ENCODE measurements around the gene OR10J1.
"Not testable (repeated sequence)": the region's sequence is repeated elsewhere in the genome, so short reads cannot be mapped to it uniquely, and the experiment has no call there.

OR10J1 gene

GRCh38 chr1:159439422-159439821 is at the start of gene OR10J1:
TSS of gene OR10J1 (plus strand) at chr1:159439722. CDS start at chr1:159439792, 70 bp downstream.
- no peak for DNase-seq

- no peak for DNase-seq
Measured at GRCh38 chr1:159406821-159407220, 32.7 kb upstream of the OR10J1 start.

GRCh38 chr1:159408862-159409400 is 30.6 kb upstream of the OR10J1 start:
- no peak for DNase-seq

GRCh38 chr1:159421821-159422220 is 17.7 kb upstream of the OR10J1 start:
- DNase-seq: no peak

- DNase-seq: peak; percentile 3
Measured at GRCh38 chr1:159428536-159428935, 11.0 kb upstream of the OR10J1 start.

- DNase-seq: no peak
Measured at GRCh38 chr1:159429074-159429861, 10.3 kb upstream of the OR10J1 start.

- peak; percentile 69 for DNase-seq
Measured at GRCh38 chr1:159430985-159431384, 8.5 kb upstream of the OR10J1 start.

- DNase-seq: no peak
Measured at GRCh38 chr1:159431904-159432303, 7.6 kb upstream of the OR10J1 start, which contains the start of gene OR10J4. TSS of gene OR10J4 (plus strand) at chr1:159432204.

- peak; percentile 98 for DNase-seq
Measured at GRCh38 chr1:159436469-159436868, 3.1 kb upstream of the OR10J1 start.

GRCh38 chr1:159441360-159441759 is 1.8 kb downstream of the OR10J1 start:
- DNase-seq: peak; percentile 95

GRCh38 chr1:159442428-159442827 is 2.9 kb downstream of the OR10J1 start:
- DNase-seq: no peak

- DNase-seq: no peak
Measured at GRCh38 chr1:159443066-159443750, 3.7 kb downstream of the OR10J1 start.

GRCh38 chr1:159444511-159444910 is 5.0 kb downstream of the OR10J1 start:
- DNase-seq: no peak

GRCh38 chr1:159448181-159448580 is 8.7 kb downstream of the OR10J1 start:
- DNase-seq: no peak

GRCh38 chr1:159449605-159450004 is 10.1 kb downstream of the OR10J1 start:
- not testable (repeated sequence) for DNase-seq

GRCh38 chr1:159459551-159459950 is 20.0 kb downstream of the OR10J1 start:
- DNase-seq: no peak

GRCh38 chr1:159465191-159465603 is 25.7 kb downstream of the OR10J1 start:
- no peak for DNase-seq

- no peak for DNase-seq
Measured at GRCh38 chr1:159468321-159468720, 28.8 kb downstream of the OR10J1 start.

- no peak for DNase-seq
Measured at GRCh38 chr1:159469921-159470533, 30.5 kb downstream of the OR10J1 start.

- no peak for DNase-seq
Measured at GRCh38 chr1:159473335-159473734, 33.8 kb downstream of the OR10J1 start.

- DNase-seq: peak; percentile 22
Measured at GRCh38 chr1:159474926-159475325, 35.4 kb downstream of the OR10J1 start.

- DNase-seq: no peak
Measured at GRCh38 chr1:159483501-159483900, 44.0 kb downstream of the OR10J1 start.
